GM12878 (cell line): ENCODE data around the gene HBA2. TPM values are rescaled to one million over a fixed set of nuclear protein-coding genes. Genes with fewer than 3 reads are reported as not detected.

Source experiments
- ATAC-seq: fragments of 200-7000 bp; cut with Tn5 transposase; 3 replicates; pipeline ENCODE4 v1.9.1; 2020; ENCODE audit warnings: mild to moderate bottlenecking, moderate library complexity
- BruUV-seq: library from RNA; stranded (reverse); fragments of 400-500 nt; replicated peaks from 2 replicates; lab custom pipeline; 2021; lab: Mats Ljungman, UMichigan
- CTCF ChIA-PET: fragments of 300-600 bp; sonication (Branson Sonifier 250); formaldehyde crosslinking; extraction: SDS; loops from one replicate; lab custom pipeline; 2021; ENCODE audit warnings: inconsistent platforms; lab: Yijun Ruan, JAX
- POLR2A ChIA-PET: fragments of 350-600 bp; formaldehyde crosslinking; extraction: SDS; loops from one replicate; lab custom pipeline; 2021; ENCODE audit warnings: inconsistent platforms; lab: Charles Lee
- RAD21 ChIA-PET: fragments of 300-600 bp; sonication (Branson Sonifier 250); formaldehyde crosslinking; loops from one replicate; lab custom pipeline; 2023; ENCODE audit warnings: antibody characterized with exemption; ENCODE audit not compliant: unreplicated experiment; lab: Charles Lee
- SMC1A ChIA-PET: fragments of 300-600 bp; sonication (Branson Sonifier 250); formaldehyde crosslinking; loops from one replicate; lab custom pipeline; 2023; ENCODE audit not compliant: unreplicated experiment, uncharacterized antibody; lab: Charles Lee
- DNase-seq: peaks from one replicate; pipeline ENCODE4 v3.0.0-alpha.2; 2011; ENCODE audit warnings: low read depth, low spot score
- FAIRE-seq: peaks from 3 replicates; lab custom pipeline; 2011; peaks lifted over from hg19 to GRCh38; lab: Jason Lieb, UNC
- H2AFZ ChIP-seq: 2 replicates; pipeline ENCODE4 v1.6.0; 2011; ENCODE audit warnings: low read depth, low read length, control low read depth; ENCODE audit not compliant: control insufficient read depth
- H3K27ac ChIP-seq: 2 replicates; pipeline ENCODE4 v1.5.1; 2011; ENCODE audit warnings: control low read depth; ENCODE audit not compliant: control insufficient read depth, insufficient read depth
- H3K27me3 ChIP-seq, 2 experiments: replicated peaks in 1 of 2; 2 replicates each; pipeline versions ENCODE4 v1.6.0 to v1.6.1; 2011; ENCODE audit warnings: low read length in 1 of 2; ENCODE audit not compliant: control insufficient read depth in 2 of 2, insufficient read depth in 2 of 2
- H3K36me3 ChIP-seq, 2 experiments: 2 replicates each; pipeline ENCODE4 v1.5.1; 2011; ENCODE audit warnings: low read length in 1 of 2; ENCODE audit not compliant: control insufficient read depth in 2 of 2, insufficient read depth in 2 of 2
- H3K4me1 ChIP-seq: 2 replicates; pipeline ENCODE4 v1.6.1; 2011; ENCODE audit warnings: mild to moderate bottlenecking, low read length, moderate library complexity, mixed read lengths; ENCODE audit not compliant: control insufficient read depth, insufficient read depth
- H3K4me2 ChIP-seq: 2 replicates; pipeline ENCODE4 v1.6.0; 2011; ENCODE audit warnings: control low read depth; ENCODE audit not compliant: control insufficient read depth, insufficient read depth
- H3K4me3 ChIP-seq: fragments of 200-600 bp; sonication (generic); 2 replicates; pipeline ENCODE4 v1.5.1; 2016
- H3K79me2 ChIP-seq: 2 replicates; pipeline ENCODE4 v1.6.0; 2011; ENCODE audit warnings: low read length; ENCODE audit not compliant: control insufficient read depth, insufficient read depth
- H3K9ac ChIP-seq: 2 replicates; pipeline ENCODE4 v1.8.0; 2011; ENCODE audit warnings: low read length, control low read depth, mixed read lengths; ENCODE audit not compliant: control insufficient read depth, insufficient read depth
- H3K9me3 ChIP-seq: replicated peaks from 3 replicates; pipeline ENCODE4 v1.5.1; 2011; ENCODE audit warnings: mild to moderate bottlenecking, low read length; ENCODE audit not compliant: control insufficient read depth, insufficient read depth
- H4K20me1 ChIP-seq: 2 replicates; pipeline ENCODE4 v1.6.0; 2011; ENCODE audit not compliant: control insufficient read depth, insufficient read depth
- BRCA1 ChIP-seq: IDR thresholded peaks from 2 replicates; pipeline ENCODE4 v1.6.1; 2011; ENCODE audit warnings: low read depth, low read length, improper control_type of control experiment
- CBX5 ChIP-seq: sonication (generic); IDR thresholded peaks from 2 replicates; pipeline ENCODE4 v1.6.1; 2016; ENCODE audit warnings: low read depth, moderate library complexity, mild to moderate bottlenecking, inconsistent platforms
- CEBPZ ChIP-seq: fragments of 150-350 bp; IDR thresholded peaks from 2 replicates; pipeline ENCODE4 v1.6.1; 2016; ENCODE audit warnings: low read depth, low read length
- FOXK2 ChIP-seq: fragments of 450-650 bp; IDR thresholded peaks from 2 replicates; pipeline ENCODE4 v1.6.1; 2017; ENCODE audit warnings: mild to moderate bottlenecking, moderate library complexity
- HDAC2 ChIP-seq: fragments of 200-600 bp; sonication (generic); IDR thresholded peaks from 2 replicates; pipeline ENCODE4 v1.6.1; 2017
- IKZF1 ChIP-seq: fragments of 450-650 bp; conservative IDR thresholded peaks from 2 replicates; pipeline ENCODE4 v1.6.1; 2017; ENCODE audit warnings: antibody characterized with exemption, mild to moderate bottlenecking
- MLLT1 ChIP-seq: fragments of 450-650 bp; IDR thresholded peaks from 2 replicates; pipeline ENCODE4 v1.6.1; 2016; ENCODE audit warnings: mild to moderate bottlenecking
- MTA2 ChIP-seq: fragments of 450-650 bp; IDR thresholded peaks from 2 replicates; pipeline ENCODE4 v1.6.1; 2016; ENCODE audit warnings: low read depth, mild to moderate bottlenecking, moderate library complexity
- MTA3 ChIP-seq: IDR thresholded peaks from 2 replicates; pipeline ENCODE4 v1.6.1; 2012; ENCODE audit warnings: low read length, inconsistent platforms, borderline replicate concordance
- MXI1 ChIP-seq: fragments of 150-350 bp; IDR thresholded peaks from 2 replicates; pipeline ENCODE4 v1.6.1; 2011; ENCODE audit warnings: low read depth, mild to moderate bottlenecking, inconsistent platforms, low read length, improper control_type of control experiment
- RAD51 ChIP-seq: fragments of 450-650 bp; IDR thresholded peaks from 2 replicates; pipeline ENCODE4 v1.6.1; 2016; ENCODE audit warnings: moderate library complexity, mild to moderate bottlenecking, inconsistent platforms
- STAT1 ChIP-seq: fragments of 450-650 bp; conservative IDR thresholded peaks from 2 replicates; pipeline ENCODE4 v1.6.1; 2014; ENCODE audit warnings: antibody characterized with exemption, mild to moderate bottlenecking
- ZNF384 ChIP-seq: IDR thresholded peaks from 2 replicates; pipeline ENCODE4 v1.6.1; 2012; ENCODE audit warnings: low read depth, mild to moderate bottlenecking, low read length, improper control_type of control experiment, borderline replicate concordance
- WGBS: methylation state at CpG from one replicate; pipeline ENCODE4 v1.1.6; 2016; ENCODE audit warnings: low lambda C conversion rate; ENCODE audit not compliant: insufficient replicate concordance, insufficient coverage; ENCODE audit errors: missing lambda C conversion rate; 5-methylcytosine and 5-hydroxymethylcytosine counted together
- in situ Hi-C: fragments of 300-500 bp; cut with MboI; formaldehyde crosslinking; loops from 9 replicates; pipeline ENCODE4 v1.14.3; 2018; ENCODE audit warnings: mixed read lengths
- intact Hi-C: fragments of 100-400 bp; cut with micrococcal nuclease; formaldehyde crosslinking; loops from one replicate; pipeline ENCODE4 v1.14.2; 2022; ENCODE audit not compliant: unreplicated experiment
- polyA plus RNA-seq, 11 experiments: library from polyadenylated mRNA; depleted of rRNA in 4 of 11; unstranded in 6 of 11; stranded (reverse) in 5 of 11; fragments of >200 nt; fragmentation: Nextera tagmentation in 4 of 11; fragmentation: Illumina TruSeq in 1 of 11; extraction: Ambion mirVana in 4 of 11; extraction: Trizol in 1 of 11; gene quantifications; 1 replicate in 1 of 11; 2 replicates in 10 of 11; pipeline versions ENCODE4 v1.2.1 to v1.2.3, GENCODE V29; 2011 to 2016; ENCODE audit warnings: inconsistent platforms in 2 of 11, missing spikeins in 2 of 11, low read depth in 1 of 11
- total RNA-seq, 4 experiments: library from RNA; depleted of rRNA in 3 of 4; stranded (reverse); fragments of >200 nt in 3 of 4; fragmentation: Illumina TruSeq in 1 of 4; extraction: Trizol in 1 of 4; gene quantifications; 2 replicates each; pipeline versions ENCODE4 v1.2.1 to v1.2.3, GENCODE V29; 2013 to 2021
- TF ChIP-seq, protein P1 (sequence below): fragments of 450-650 bp; IDR thresholded peaks from 2 replicates; pipeline ENCODE4 v1.6.1; 2017; ENCODE audit warnings: mild to moderate bottlenecking, low read depth, inconsistent platforms; ENCODE audit not compliant: poor library complexity, severe bottlenecking

HBA2 gene
- total and polyA plus RNA-seq, 10 of the 15 experiments (the other 5 are each of a cell fraction or from before 2014, with no cell fraction given), result 0.30 to 0.96 (median 0.92) TPM; not detected in 7

- TF ChIP-seq MTA3, result no peak
Observed at GRCh38 chr16:149024-149660, 23.5 kb upstream of the HBA2 start (continued).

GRCh38 chr16:152141-153128, 20.2 kb upstream of the HBA2 start, which contains the start of gene HBZ:
Gene HBZ, plus strand, starts transcription at chr16:152644. Its CDS starts 266 bp downstream, at chr16:152910.
- POLR2A ChIA-PET, result no interaction called here
- intact Hi-C loops, result no loop called here
- no peak for TF ChIP-seq STAT1
- no peak for TF ChIP-seq MTA2
- TF ChIP-seq RAD51, result no peak
- TF ChIP-seq HDAC2, result no peak
- TF ChIP-seq, protein P1, sequence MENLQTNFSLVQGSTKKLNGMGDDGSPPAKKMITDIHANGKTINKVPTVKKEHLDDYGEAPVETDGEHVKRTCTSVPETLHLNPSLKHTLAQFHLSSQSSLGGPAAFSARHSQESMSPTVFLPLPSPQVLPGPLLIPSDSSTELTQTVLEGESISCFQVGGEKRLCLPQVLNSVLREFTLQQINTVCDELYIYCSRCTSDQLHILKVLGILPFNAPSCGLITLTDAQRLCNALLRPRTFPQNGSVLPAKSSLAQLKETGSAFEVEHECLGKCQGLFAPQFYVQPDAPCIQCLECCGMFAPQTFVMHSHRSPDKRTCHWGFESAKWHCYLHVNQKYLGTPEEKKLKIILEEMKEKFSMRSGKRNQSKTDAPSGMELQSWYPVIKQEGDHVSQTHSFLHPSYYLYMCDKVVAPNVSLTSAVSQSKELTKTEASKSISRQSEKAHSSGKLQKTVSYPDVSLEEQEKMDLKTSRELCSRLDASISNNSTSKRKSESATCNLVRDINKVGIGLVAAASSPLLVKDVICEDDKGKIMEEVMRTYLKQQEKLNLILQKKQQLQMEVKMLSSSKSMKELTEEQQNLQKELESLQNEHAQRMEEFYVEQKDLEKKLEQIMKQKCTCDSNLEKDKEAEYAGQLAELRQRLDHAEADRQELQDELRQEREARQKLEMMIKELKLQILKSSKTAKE, result no peak
- no peak for TF ChIP-seq ZNF384
- no peak for TF ChIP-seq FOXK2
- no peak for TF ChIP-seq BRCA1
- no peak for TF ChIP-seq MLLT1
- TF ChIP-seq MXI1, result no peak
- TF ChIP-seq CBX5, result no peak
- no peak for TF ChIP-seq IKZF1
- TF ChIP-seq CEBPZ, result no peak

More at GRCh38 chr16:152141-153128, 20.2 kb upstream of the HBA2 start, which contains the start of gene HBZ:
- in situ Hi-C loops, result no loop called here
- DNase-seq (no peak), FAIRE-seq (no peak), ATAC-seq (peak; percentile 67)
- no peaks in the 10 kb centered on the region for H3K79me2 ChIP-seq
- no peak within 1 kb of the TSS for H2AFZ ChIP-seq
- ChIA-PET CTCF (no interaction called here), RAD21 (no interaction called here), SMC1A (no interaction called here)
- H3K9ac ChIP-seq, result no peak within 1 kb of the TSS
- H3K4me1 ChIP-seq, result no peaks in the 10 kb centered on the region
- no peak within 1 kb of the TSS for H3K27ac ChIP-seq
- no TSS peak for BruUV-seq
- no peak within 1 kb of the TSS for H3K4me3 ChIP-seq
- peaks cover 1 to 3% of the 10 kb centered on the region in 2 experiments; a peak in 3 of 4 replicates for H3K27me3 ChIP-seq
- H3K9me3 ChIP-seq, result no peaks in the 10 kb centered on the region
- H4K20me1 ChIP-seq, result no peaks in the 10 kb centered on the region
- H3K4me2 ChIP-seq, result no peak within 1 kb of the TSS
- 14% methylated on average over 11 of the region's 17 CpGs for WGBS
- H3K36me3 ChIP-seq, result no peaks in the 10 kb centered on the region
